ENCODE results near the gene HMGCS1. TPM values are rescaled to one million over a fixed set of nuclear protein-coding genes. Genes with fewer than 3 reads are reported as not detected.
A peak's percentile ranks its signal among the peaks of the same experiment; 100 is the strongest.

The HMGCS1 gene
- total and polyA plus RNA-seq, 9 of the 15 experiments (the other 6 are each of a cell fraction or from before 2014, with no cell fraction given), result 43.7 to 337 (median 111) TPM

GRCh38 chr5:43320846-43321245 lies 7.6 kb upstream of the HMGCS1 start (continued):
- TF ChIP-seq ZEB2 (IDR thresholded peaks at IDR 0.05), result peak; percentile 61; the same call in 1 of the 2 replicates
- TF ChIP-seq C11orf30 (IDR thresholded peaks at IDR 0.05; ENCODE audit: low read depth), result no peak
- no peak for TF ChIP-seq THRA (IDR thresholded peaks at IDR 0.05)
- peak; percentile 71 for TF ChIP-seq TFE3 (CRISPR knock-in tag; IDR thresholded peaks at IDR 0.05)

- DNase-seq (ENCODE audit: extremely low read depth in 1 of 4, low spot score in 3 of 4), result no peak
- no peak overlapping the region for H3K4me3 ChIP-seq
- peaks cover 11% of the 10 kb centered on the region; the same call in 2 of the 3 replicates for H3K36me3 ChIP-seq (ENCODE audit: control insufficient read depth, insufficient read depth, low read length)
- no peaks in the 10 kb centered on the region for H3K27me3 ChIP-seq (ENCODE audit: control insufficient read depth in 2 of 2, insufficient read depth in 2 of 2, low read length in 2 of 2)
- H3K4me1 ChIP-seq (replicated peaks in 1 of 2; ENCODE audit: control insufficient read depth in 2 of 2, insufficient read depth in 2 of 2, low read length in 2 of 2), result peaks cover 12 to 20% of the 10 kb centered on the region in 2 experiments; a peak in 4 of 5 replicates
- H3K27ac ChIP-seq (ENCODE audit: extremely low read depth, low read depth, low read length), result no peak overlapping the region
- no peak for ATAC-seq
- 42% methylated on average over 5 of the region's 5 CpGs for WGBS (ENCODE audit: insufficient coverage, low coverage, missing lambda C conversion rate)
- intact Hi-C loops (cut with micrococcal nuclease) (no loop called here), in situ Hi-C loops (cut with MboI) (no loop called here)
- peaks cover 9% of the 10 kb centered on the region; the same call in 1 of the 2 replicates for H3K9me3 ChIP-seq (replicated peaks; ENCODE audit: control insufficient read depth, insufficient read depth, low read depth, low read length)
- FAIRE-seq, result no peak
- H3K9ac ChIP-seq (ENCODE audit: insufficient read depth in 1 of 2, low read depth in 2 of 2, low read length in 2 of 2), result no peak overlapping the region
- peaks cover 15% of the 10 kb centered on the region for H4K20me1 ChIP-seq (replicated peaks; ENCODE audit: control insufficient read depth, insufficient read depth, low read length)
- CTCF ChIA-PET (ENCODE audit: low intra/inter-chr PET ratio), result no interaction called here
- POLR2A ChIA-PET, result no interaction called here
- peaks cover 19% of the 10 kb centered on the region for H3K79me2 ChIP-seq (ENCODE audit: control insufficient read depth, insufficient read depth, low read length)
- no peak overlapping the region for H3K4me2 ChIP-seq (ENCODE audit: insufficient read depth, low read length)
- no peaks in the 10 kb centered on the region for H3K9me1 ChIP-seq (ENCODE audit: control insufficient read depth, insufficient read depth, low read length)
- BruUV-seq (replicated peaks), result no TSS peak
- no peak overlapping the region for H2AFZ ChIP-seq (ENCODE audit: low read depth, low read length)
- no peak for TF ChIP-seq ETV1 (tag; conservative IDR thresholded peaks at IDR 0.05; ENCODE audit: low read depth)
- no peak for TF ChIP-seq ZNF174 (CRISPR knock-in tag; IDR thresholded peaks at IDR 0.05)
- no peak for TF ChIP-seq MTA1 (IDR thresholded peaks at IDR 0.05; ENCODE audit: borderline replicate concordance)
- no peak for TF ChIP-seq POU5F1 (IDR thresholded peaks at IDR 0.05; ENCODE audit: borderline replicate concordance, low read depth, low read length, partially characterized antibody)
- TF ChIP-seq ZNF57 (CRISPR knock-in tag; IDR thresholded peaks at IDR 0.05), result no peak
- TF ChIP-seq ZBTB33 (CRISPR knock-in tag; IDR thresholded peaks at IDR 0.05), result no peak
- TF ChIP-seq CSDE1 (IDR thresholded peaks at IDR 0.05), result no peak
- no peak for TF ChIP-seq ZNF707 (CRISPR knock-in tag; conservative IDR thresholded peaks at IDR 0.05)
- no peak for TF ChIP-seq ARID3A (IDR thresholded peaks at IDR 0.05; ENCODE audit: borderline replicate concordance, low read depth, low read length)
- TF ChIP-seq ZSCAN29 (IDR thresholded peaks at IDR 0.05), result no peak
- no peak for TF ChIP-seq CCNT2 (IDR thresholded peaks at IDR 0.05; ENCODE audit: borderline replicate concordance, extremely low read depth, insufficient read length, low read depth, low read length)
- no peak for TF ChIP-seq ZNF140 (CRISPR knock-in tag; IDR thresholded peaks at IDR 0.05)
These were observed 3.2 kb upstream of the HMGCS1 start for GRCh38 chr5:43316421-43316820.
